Smooth muscle cell (in vitro differentiated cells): ENCODE data around the gene MUL1. TPM values are rescaled to one million over a fixed set of nuclear protein-coding genes. Genes with fewer than 3 reads are reported as not detected.

Experiments used
- DNase-seq: peaks from one replicate; lab custom pipeline; 2025; ENCODE audit not compliant: unreplicated experiment; lab: John Stamatoyannopoulos, UW
- H2AFZ ChIP-seq: fragments of 200-600 bp; sonication (generic); 2 replicates; pipeline ENCODE4 v1.6.0; 2016; ENCODE audit warnings: antibody characterized with exemption, low read depth, mild to moderate bottlenecking
- H3F3A ChIP-seq: fragments of 200-600 bp; sonication (generic); 2 replicates; pipeline ENCODE4 v1.6.0; 2017; ENCODE audit warnings: antibody characterized with exemption, low read depth
- H3K27ac ChIP-seq: fragments of 200-600 bp; sonication (generic); 2 replicates; pipeline ENCODE4 v1.5.1; 2016; ENCODE audit warnings: low read depth, mild to moderate bottlenecking
- H3K27me3 ChIP-seq: fragments of 200-600 bp; sonication (generic); 2 replicates; pipeline ENCODE4 v1.6.1; 2016; ENCODE audit warnings: low read depth, mild to moderate bottlenecking
- H3K36me3 ChIP-seq: fragments of 200-600 bp; sonication (generic); 2 replicates; pipeline ENCODE4 v1.5.1; 2016; ENCODE audit warnings: low read depth
- H3K4me1 ChIP-seq: fragments of 200-600 bp; sonication (generic); 2 replicates; pipeline ENCODE4 v1.5.1; 2016; ENCODE audit warnings: low read depth
- H3K4me2 ChIP-seq: fragments of 200-600 bp; sonication (generic); 2 replicates; pipeline ENCODE4 v1.6.0; 2016; ENCODE audit warnings: mild to moderate bottlenecking
- H3K4me3 ChIP-seq: fragments of 200-600 bp; sonication (generic); 2 replicates; pipeline ENCODE4 v1.5.1; 2016; ENCODE audit warnings: mild to moderate bottlenecking
- H3K79me2 ChIP-seq: fragments of 200-600 bp; sonication (generic); 2 replicates; pipeline ENCODE4 v1.6.0; 2016; ENCODE audit warnings: low read depth, mild to moderate bottlenecking
- H3K9ac ChIP-seq: fragments of 200-600 bp; sonication (generic); 2 replicates; pipeline ENCODE4 v1.6.0; 2016; ENCODE audit warnings: low read depth
- H3K9me3 ChIP-seq: fragments of 200-600 bp; sonication (generic); replicated peaks from 2 replicates; pipeline ENCODE4 v1.5.1; 2016; ENCODE audit warnings: low read depth
- H4K20me1 ChIP-seq: fragments of 200-600 bp; sonication (generic); 2 replicates; pipeline ENCODE4 v1.6.0; 2016; ENCODE audit warnings: low read depth
- CTCF ChIP-seq: fragments of 200-600 bp; sonication (generic); IDR thresholded peaks from 2 replicates; pipeline ENCODE4 v1.5.1; 2017; ENCODE audit warnings: borderline replicate concordance, mild to moderate bottlenecking, antibody characterized with exemption; ENCODE audit not compliant: insufficient read depth, poor library complexity, severe bottlenecking
- WGBS: methylation state at CpG from one replicate; pipeline ENCODE4 v1.1.7; 2016; ENCODE audit warnings: low lambda C conversion rate; 5-methylcytosine and 5-hydroxymethylcytosine counted together
- polyA plus RNA-seq: library from polyadenylated mRNA; unstranded; fragments of >200 nt; fragmentation: Nextera tagmentation; extraction: Ambion mirVana; gene quantifications from 2 replicates; pipeline ENCODE4 v1.2.1, GENCODE V29; 2016
- total RNA-seq: library from RNA; depleted of rRNA; stranded (reverse); fragments of >200 nt; gene quantifications from 2 replicates; pipeline ENCODE4 v1.2.3, GENCODE V29; 2014

Gene MUL1
- total and polyA plus RNA-seq, 2 experiments from 2014 or later = 38.7 to 42.4 TPM

GRCh38 chr1:20481643-20482498, 26.1 kb downstream of the MUL1 start:
- H3K4me2 ChIP-seq = no peak overlapping the region
- no peak overlapping the region for H3K4me3 ChIP-seq
- H3F3A ChIP-seq = no peaks in the 10 kb centered on the region
- H3K9me3 ChIP-seq = no peaks in the 10 kb centered on the region
- H2AFZ ChIP-seq = no peak overlapping the region
- no peak overlapping the region for H3K9ac ChIP-seq
- H3K27ac ChIP-seq = no peak overlapping the region
- H4K20me1 ChIP-seq = peaks cover 23% of the 10 kb centered on the region
- H3K27me3 ChIP-seq = no peaks in the 10 kb centered on the region
- WGBS = 82% methylated on average over 10 of the region's 10 CpGs
- no peaks in the 10 kb centered on the region for H3K36me3 ChIP-seq
- TF ChIP-seq CTCF = no peak
- H3K79me2 ChIP-seq = peaks cover 22% of the 10 kb centered on the region
- DNase-seq = no peak
- H3K4me1 ChIP-seq = peaks cover 26% of the 10 kb centered on the region

GRCh38 chr1:20480951-20481617, 26.9 kb downstream of the MUL1 start:
- H3K9ac ChIP-seq = no peak overlapping the region

GRCh38 chr1:20480243-20480944, 27.6 kb downstream of the MUL1 start:
- H3K4me1 ChIP-seq = peaks cover 33% of the 10 kb centered on the region
- H3K36me3 ChIP-seq = no peaks in the 10 kb centered on the region
- no peak overlapping the region for H3K4me2 ChIP-seq
- TF ChIP-seq CTCF = no peak
- no peaks in the 10 kb centered on the region for H3K27me3 ChIP-seq
- H3K9ac ChIP-seq = no peak overlapping the region
- no peaks in the 10 kb centered on the region for H3K9me3 ChIP-seq
- H3K4me3 ChIP-seq = peak overlapping the region; percentile 31
- 87% methylated on average over 10 of the region's 10 CpGs for whole genome bisulfite sequencing
- H3F3A ChIP-seq = no peaks in the 10 kb centered on the region
- peaks cover 22% of the 10 kb centered on the region for H3K79me2 ChIP-seq
- no peak overlapping the region for H2AFZ ChIP-seq
- peaks cover 23% of the 10 kb centered on the region for H4K20me1 ChIP-seq
- peak overlapping the region; percentile 42 for H3K27ac ChIP-seq
- DNase-seq = no peak

More at GRCh38 chr1:20480951-20481617, 26.9 kb downstream of the MUL1 start:
- Histone ChIP-seq H3K36me3 (no peaks in the 10 kb centered on the region), H3K79me2 (peaks cover 22% of the 10 kb centered on the region), H3K4me3 (no peak overlapping the region), H3K27me3 (no peaks in the 10 kb centered on the region), H3F3A (no peaks in the 10 kb centered on the region), H3K4me1 (peaks cover 33% of the 10 kb centered on the region), H3K9me3 (no peaks in the 10 kb centered on the region), H2AFZ (no peak overlapping the region), H3K27ac (peak overlapping the region; percentile 42), H4K20me1 (peaks cover 23% of the 10 kb centered on the region), H3K4me2 (no peak overlapping the region)
- 65% methylated on average over 7 of the region's 7 CpGs for WGBS
- no peak for TF ChIP-seq CTCF
- no peak for DNase-seq
